ENCODE data around the gene KDELR1. TPM values are rescaled to one million over a fixed set of nuclear protein-coding genes. Genes with fewer than 3 reads are reported as not detected.
A peak's percentile ranks its signal among the peaks of the same experiment; 100 is the strongest.

The KDELR1 gene
- total and polyA plus RNA-seq, 9 of the 15 experiments (the other 6 are each of a cell fraction or from before 2014, with no cell fraction given): 6.1 to 165 (median 58.5) TPM

DNA sequence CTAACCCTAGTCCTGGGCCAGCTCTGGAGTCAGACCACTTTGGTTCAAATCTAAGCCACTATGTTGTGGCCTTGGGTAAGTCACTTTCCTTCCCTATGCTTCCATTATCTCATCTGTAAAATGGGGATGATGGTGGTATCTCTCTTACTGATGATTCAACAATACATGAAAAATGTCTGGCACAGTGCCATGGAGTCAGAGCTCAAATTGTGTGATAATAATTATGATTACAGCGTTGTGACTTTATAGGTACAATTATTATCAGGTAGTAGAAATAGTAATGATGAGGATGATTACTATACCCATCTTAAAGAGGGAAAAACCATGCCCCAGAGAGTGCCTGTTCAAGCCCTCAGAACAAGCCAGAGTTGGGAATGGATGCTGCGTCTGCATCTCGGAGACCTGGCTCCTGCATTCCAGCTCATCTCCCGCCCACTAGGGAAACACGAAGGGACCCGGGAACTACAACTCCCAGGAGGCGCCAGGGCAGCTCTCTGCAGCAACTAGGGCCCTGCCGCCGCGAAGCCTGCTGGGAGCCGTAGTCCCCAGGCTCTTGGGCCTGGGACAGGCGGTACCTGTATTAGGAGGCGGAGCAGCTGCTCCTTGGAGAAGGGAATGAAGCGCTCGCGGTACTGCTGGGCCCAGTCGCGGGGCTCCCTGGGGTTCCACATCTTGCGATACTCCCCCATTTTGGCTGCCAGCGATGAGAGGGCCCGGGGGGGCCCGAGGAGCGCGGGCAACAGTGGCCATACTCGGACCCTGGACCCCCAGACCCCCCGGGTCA, 28.4 kb downstream of the KDELR1 start (continued):
- TF ChIP-seq, protein P1, sequence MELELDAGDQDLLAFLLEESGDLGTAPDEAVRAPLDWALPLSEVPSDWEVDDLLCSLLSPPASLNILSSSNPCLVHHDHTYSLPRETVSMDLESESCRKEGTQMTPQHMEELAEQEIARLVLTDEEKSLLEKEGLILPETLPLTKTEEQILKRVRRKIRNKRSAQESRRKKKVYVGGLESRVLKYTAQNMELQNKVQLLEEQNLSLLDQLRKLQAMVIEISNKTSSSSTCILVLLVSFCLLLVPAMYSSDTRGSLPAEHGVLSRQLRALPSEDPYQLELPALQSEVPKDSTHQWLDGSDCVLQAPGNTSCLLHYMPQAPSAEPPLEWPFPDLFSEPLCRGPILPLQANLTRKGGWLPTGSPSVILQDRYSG (tag; conservative IDR thresholded peaks at IDR 0.05; ENCODE audit: low read depth): no peak
- no peak for TF ChIP-seq ZC3H4 (CRISPR knock-in tag; IDR thresholded peaks at IDR 0.05; ENCODE audit: borderline replicate concordance)
- TF ChIP-seq ADNP (tag; IDR thresholded peaks at IDR 0.05): no peak
- no peak for TF ChIP-seq NCOR1 (IDR thresholded peaks at IDR 0.05)
- no peak for TF ChIP-seq BHLHE40 (IDR thresholded peaks at IDR 0.05; ENCODE audit: low read length)
- no peak for TF ChIP-seq FOXA3 (CRISPR knock-in tag; conservative IDR thresholded peaks at IDR 0.05 in 1 of 2, IDR thresholded peaks at IDR 0.05 in 1 of 2)
- peak; percentile 36; the same call in 1 of the 2 replicates for TF ChIP-seq E2F1 (CRISPR knock-in tag; IDR thresholded peaks at IDR 0.05)
- TF ChIP-seq GATAD2A (IDR thresholded peaks at IDR 0.05): no peak
- no peak for TF ChIP-seq TCF3 (CRISPR knock-in tag; IDR thresholded peaks at IDR 0.05)
- TF ChIP-seq CBX8 (IDR thresholded peaks at IDR 0.05; ENCODE audit: borderline replicate concordance, extremely low read depth, low read depth, low read length, poor library complexity, severe bottlenecking): no peak
- no peak for TF ChIP-seq BDP1 (IDR thresholded peaks at IDR 0.05; ENCODE audit: insufficient read depth, insufficient read length)
- TF ChIP-seq ZKSCAN3 (CRISPR knock-in tag; IDR thresholded peaks at IDR 0.05): no peak
- no peak for TF ChIP-seq MEIS2 (IDR thresholded peaks at IDR 0.05; ENCODE audit: partially characterized antibody)
- TF ChIP-seq RFX5 (IDR thresholded peaks at IDR 0.05; ENCODE audit: low read depth, low read length): no peak
- no peak for TF ChIP-seq TARDBP (IDR thresholded peaks at IDR 0.05)
- no peak for TF ChIP-seq PCBP1 (IDR thresholded peaks at IDR 0.05; ENCODE audit: low read depth, low read length, poor library complexity, severe bottlenecking)
- peak; percentile 77 for TF ChIP-seq RBFOX2 (IDR thresholded peaks at IDR 0.05; ENCODE audit: low read depth, low read length)
- TF ChIP-seq NFRKB (IDR thresholded peaks at IDR 0.05; ENCODE audit: low read depth): no peak
- no peak for TF ChIP-seq ZNF347 (CRISPR knock-in tag; IDR thresholded peaks at IDR 0.05; ENCODE audit: low read depth)
- no peak for TF ChIP-seq ZNF444 (CRISPR knock-in tag; IDR thresholded peaks at IDR 0.05)
- TF ChIP-seq MBD2 (IDR thresholded peaks at IDR 0.05; ENCODE audit: borderline replicate concordance, low read depth): peak; percentile 88
- no peak for TF ChIP-seq KLF6 (CRISPR knock-in tag; IDR thresholded peaks at IDR 0.05; ENCODE audit: borderline replicate concordance)
- TF ChIP-seq ZEB2 (IDR thresholded peaks at IDR 0.05): no peak
- TF ChIP-seq HMGN3 (IDR thresholded peaks at IDR 0.05; ENCODE audit: borderline replicate concordance, extremely low read depth, insufficient read length, low read depth, low read length): peak; percentile 50

Data from K562 (cell line).